Renal pelvis (tissue), 4 donors: ENCODE measurements around the gene CRACDL. TPM values are rescaled to one million over a fixed set of nuclear protein-coding genes. Genes with fewer than 3 reads are reported as not detected.

Experiments
- DNase-seq: peaks from one replicate; pipeline ENCODE4 v3.0.0-alpha.2; 2013
- polyA plus RNA-seq, 3 donors: library from polyadenylated mRNA; unstranded; fragments of 120-200 nt; gene quantifications; one replicate each; pipeline ENCODE4 v1.2.1, GENCODE V29; 2013; ENCODE audit not compliant: insufficient read length in 3 of 3

Gene CRACDL
- polyA plus RNA-seq, 3 donors, result 3.0 to 3.4 (median 3.0) TPM

DNA sequence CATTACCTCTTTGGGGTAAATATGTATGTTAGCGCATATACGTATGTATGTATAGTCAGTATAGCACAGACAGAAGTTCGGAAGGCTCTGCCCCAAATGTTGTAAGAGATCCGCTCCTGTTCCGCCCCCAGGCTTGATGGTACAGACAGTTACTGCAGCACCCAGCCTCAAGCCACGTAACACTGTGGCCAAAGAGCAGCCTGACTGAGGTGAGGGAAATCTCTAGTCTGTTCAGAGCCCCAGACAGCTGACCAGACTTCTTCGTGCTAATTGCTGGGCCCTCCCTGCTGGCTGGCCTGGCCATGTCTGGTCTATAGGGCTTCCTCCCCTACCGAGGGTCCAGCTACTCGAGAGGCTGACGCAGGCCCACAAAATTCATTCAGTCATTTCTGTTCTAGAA is 7.8 kb downstream of the CRACDL start:
- DNase-seq, result no peak

DNA sequence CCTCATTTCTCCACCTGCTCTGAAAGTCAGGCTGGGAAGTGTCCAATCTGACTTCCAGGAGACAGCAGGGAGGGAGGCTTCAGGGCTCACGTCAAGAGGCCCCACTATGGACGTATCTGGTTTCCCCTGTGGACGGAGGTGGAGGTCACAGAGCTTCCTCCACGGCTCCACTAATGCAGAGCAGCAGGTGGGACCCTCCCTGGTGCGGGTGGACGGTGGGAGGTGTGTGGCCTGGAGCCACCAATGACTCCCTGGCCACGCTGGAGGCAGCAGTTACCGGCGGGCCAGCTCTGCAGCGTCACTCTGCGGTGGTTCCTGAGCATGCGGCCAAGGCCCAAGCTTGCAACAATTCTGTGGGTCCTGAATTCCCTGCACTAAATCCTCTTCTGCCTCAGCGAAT is 9.0 kb downstream of the CRACDL start:
- no peak for DNase-seq

DNA sequence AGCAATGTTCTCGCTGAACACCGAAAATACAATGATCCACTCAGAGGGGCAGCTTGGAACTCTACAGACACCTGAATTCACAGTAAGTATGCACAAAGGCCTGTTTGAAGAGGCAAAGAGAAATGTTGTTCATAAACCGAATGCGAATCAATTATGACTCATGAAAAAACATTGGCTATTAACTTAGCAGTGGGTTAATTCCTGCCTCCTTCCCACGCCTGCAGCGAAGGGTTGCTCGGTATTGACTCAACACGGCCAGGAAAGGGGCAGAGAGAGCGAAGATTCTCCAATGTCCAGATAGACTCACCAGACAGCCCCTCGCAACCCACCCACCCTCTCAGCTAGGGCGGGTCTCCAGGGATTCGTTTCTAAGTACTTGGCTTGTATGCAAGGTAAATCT is 9.4 kb downstream of the CRACDL start:
- DNase-seq, result no peak

DNA sequence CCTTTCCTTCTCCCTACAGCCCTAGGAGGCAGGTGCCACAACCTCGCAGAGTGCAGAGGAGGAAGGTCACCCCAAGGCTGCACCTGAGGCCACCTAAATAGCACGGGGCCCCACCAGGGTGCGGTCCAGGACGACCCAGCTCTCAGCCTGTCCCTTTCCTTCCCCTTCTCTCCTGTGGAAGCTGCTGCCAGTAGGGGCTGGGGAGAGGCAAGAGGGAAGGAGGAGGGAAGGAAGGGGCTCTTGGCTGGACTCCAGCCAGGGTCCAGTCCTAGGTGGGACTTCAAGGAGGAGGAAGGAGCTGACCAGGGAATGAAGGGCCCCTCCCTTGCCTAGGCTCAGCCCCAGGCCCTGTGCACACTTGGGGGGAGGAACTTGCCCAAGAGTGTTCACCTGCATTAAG is 11.1 kb downstream of the CRACDL start:
- no peak for DNase-seq

DNA sequence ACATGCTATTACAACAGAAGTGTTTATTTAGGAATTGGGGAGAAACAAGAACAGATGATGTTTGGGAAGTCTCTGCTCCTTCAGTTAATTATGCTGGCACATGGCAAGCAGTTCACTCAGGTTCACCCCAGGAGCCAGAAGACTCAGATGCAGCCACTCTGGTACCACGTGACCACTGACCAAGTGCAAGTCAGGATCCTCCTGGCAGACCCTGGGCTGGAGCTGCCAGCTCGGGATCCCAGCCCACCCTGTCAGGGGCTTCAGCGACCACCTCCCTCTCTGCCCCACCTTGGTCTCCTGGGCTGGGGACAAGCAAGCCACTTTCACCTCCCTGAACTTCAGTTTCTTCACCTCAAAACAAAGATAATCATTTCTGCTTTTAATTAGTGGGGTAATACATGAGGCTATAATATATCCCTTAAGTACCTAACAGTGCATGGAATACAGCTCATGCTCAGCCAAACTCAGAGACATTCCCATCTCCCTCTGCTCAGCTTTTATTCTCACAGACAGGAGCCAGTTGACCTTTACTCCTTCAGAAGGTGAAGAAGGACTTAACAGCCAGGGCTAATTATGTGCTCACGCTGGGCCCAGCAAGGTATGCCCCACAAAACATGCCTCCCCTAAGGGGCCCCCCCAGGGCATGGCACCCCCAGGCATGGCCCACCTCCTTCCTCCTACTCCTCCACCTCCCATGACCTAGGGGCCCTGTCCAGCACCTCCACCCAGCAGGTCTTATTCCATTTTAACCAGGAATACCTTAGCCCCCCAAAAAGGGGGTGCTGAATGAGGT is 11.8 kb downstream of the CRACDL start:
- DNase-seq, result no peak

DNA sequence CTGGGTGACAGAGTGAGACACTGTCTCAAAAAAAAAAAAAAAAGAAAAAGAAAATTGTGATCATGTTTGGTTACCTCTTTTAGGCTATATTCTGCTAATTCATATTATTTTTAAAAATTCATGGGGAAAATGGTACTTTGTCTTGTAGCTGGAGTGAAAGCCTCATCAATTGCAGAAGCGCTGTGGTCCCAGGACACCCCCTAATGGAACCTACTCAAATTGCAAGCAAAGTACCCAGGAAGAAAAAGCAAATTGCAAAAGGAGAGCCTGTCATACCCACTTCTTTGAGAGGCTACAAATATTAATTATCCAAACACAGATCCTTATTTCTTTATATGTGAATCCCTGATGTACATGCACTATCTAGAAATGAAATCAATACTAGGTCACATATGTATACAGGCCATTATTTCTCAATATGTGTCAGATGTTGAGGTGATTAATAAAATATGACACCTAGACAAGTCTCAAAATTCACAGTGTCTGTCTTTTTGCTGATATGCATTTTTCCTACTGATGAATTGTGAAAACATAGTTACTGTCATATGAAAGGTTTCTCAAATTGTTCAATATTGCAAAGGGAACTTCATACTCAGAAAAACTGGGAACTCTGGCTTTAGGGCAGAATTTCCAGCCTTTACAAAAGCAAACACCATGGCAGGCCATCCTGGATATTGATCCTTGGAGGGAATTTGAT is 12.6 kb downstream of the CRACDL start:
- DNase-seq, result no peak

DNA sequence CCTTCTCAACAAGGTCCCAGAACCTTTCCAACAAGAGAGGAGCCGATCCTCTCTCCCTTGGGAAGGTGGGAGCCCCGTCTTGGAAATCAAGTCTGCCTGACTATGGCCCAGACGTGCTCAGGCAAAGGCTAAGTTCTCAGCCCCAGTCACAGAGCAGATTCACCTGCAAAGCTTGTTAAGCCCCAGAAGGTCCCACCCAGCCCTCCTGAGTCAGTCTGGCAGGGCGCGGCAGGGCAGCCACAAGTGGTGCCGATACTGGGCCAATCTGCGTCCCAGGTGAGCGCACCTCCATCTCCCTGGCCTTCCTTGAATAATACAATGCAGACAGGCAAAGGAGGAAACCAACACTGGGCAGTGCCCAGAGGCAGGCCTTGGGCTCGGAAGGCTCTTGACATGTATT is 15.0 kb downstream of the CRACDL start:
- no peak for DNase-seq

DNA sequence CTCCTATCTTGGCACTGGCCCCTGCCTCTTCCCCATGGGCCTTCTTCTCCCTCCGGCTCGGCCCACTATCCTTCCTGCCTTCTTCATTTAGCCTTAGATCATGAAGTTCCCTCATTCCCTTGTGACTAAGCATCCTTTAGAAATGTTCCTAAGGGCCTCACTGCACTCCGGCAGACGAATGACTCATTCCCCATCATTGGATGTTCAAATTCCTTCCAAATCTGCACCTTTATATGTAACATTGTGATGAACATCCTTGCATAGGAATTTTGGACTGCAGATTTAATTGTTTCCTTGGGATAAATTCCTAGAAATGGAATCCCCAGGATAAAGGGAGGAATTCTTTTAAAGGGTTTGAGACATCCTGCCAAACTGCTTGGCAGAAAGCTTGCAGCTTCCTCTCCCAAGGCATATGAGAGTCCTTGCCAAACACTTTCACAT is 19.0 kb downstream of the CRACDL start:
- no peak for DNase-seq

DNA sequence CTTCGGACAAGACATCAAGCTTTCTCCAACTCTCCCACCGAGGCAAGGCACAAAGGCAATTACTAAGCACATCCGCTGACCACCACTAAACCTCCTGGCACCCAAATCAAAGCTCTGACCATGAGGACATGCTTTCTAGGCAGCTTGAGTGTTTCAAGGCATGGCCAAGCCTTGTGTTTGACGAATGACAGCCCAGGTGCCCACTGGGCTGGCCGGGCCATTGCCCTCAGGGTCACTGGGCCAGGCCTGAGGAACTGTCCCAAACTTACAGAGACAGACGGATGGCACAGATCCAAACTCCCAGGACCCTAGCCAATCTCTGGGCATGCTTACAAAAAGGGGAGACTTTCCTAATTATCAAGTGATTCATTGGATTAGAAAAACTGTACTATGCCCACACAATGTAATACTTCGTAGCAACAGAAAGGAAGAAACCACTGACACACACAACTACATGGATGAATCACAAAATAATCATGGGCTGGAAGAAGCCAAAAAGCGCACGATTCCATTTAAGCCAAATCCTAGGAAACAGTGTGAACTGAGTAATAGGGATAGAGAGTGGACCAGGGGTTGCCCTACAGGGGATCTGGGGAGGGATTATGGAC is 20.2 kb downstream of the CRACDL start:
- no peak for DNase-seq

DNA sequence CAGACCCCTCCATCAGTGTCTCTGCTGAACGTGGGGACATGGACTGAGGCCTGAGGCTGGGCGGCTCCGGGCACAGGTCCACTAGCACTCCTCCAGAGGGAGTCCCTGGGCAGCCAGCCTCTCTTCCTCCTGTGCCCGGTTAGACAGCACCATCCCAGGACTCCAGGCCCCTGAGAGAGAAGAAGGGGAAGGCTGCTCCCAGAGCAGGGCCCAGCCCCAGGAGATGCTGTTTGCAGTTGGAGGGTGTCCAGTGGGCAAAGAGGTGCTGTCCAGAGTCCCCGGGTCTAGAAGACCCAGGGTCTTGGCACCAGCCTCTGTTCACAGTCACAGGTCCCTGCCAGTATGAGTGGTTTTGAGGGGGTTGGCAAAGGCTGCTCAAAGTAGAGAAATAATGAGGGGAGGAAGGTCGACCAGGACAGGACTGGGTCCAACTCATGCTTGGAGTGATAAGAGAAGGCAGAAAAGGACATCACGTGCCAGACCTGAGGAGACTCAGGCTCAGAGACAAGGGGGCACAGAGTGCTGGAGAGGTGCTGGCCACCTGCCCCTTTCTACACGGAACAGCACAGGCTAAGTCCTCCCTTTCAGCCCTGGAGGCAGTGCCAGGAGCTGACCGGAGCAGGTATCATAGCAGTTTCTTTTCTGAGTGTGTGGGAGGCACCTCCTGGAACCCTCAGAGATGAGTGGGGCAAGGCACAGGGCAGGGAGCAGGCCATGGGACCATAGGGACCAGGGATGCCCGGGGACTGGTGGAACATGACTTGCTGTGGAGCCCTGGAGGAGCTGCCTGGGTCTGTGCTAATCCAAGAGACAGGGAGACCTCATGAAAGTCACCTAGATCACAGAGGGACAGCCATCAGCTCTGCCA is 21.1 kb downstream of the CRACDL start:
- DNase-seq, result no peak

DNA sequence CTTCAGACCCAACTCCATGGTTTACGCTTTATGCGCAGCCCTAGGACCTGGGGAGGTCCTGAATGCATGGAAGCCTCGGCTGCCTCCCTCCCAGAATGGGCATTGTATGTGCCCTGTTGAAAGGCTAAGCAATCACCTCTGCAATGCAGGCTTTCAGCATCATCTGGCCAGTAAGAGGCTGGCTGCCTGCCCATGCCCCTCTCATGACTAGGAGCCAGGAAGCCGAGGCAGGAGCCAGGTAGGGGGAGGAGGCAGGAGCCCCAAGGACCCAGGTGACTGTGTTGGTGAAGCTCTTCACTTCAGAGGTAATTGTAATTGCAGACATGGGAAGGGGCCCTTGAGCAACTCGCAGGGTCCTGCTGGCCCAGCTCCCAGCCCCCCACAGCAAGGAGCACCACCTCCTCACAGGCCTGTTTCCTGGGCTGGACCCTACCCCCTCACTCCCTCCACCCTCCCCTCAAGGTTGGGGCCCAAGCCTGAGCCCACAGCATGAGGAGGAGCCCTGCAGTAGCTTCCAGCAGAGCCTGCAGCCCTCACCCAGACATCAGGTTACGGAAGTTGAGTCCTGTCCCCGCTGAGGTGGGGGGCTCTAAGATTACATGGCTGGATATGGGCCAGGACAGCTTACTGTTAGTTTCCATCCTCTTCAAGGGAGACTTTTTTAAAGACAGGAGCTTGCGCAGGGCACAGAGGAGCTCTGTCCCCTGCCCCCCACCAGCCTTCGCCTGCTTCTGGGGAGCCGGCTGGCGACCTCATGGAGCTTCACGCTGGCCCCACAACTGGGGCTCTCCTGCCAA is 21.9 kb downstream of the CRACDL start:
- no peak for DNase-seq

DNA sequence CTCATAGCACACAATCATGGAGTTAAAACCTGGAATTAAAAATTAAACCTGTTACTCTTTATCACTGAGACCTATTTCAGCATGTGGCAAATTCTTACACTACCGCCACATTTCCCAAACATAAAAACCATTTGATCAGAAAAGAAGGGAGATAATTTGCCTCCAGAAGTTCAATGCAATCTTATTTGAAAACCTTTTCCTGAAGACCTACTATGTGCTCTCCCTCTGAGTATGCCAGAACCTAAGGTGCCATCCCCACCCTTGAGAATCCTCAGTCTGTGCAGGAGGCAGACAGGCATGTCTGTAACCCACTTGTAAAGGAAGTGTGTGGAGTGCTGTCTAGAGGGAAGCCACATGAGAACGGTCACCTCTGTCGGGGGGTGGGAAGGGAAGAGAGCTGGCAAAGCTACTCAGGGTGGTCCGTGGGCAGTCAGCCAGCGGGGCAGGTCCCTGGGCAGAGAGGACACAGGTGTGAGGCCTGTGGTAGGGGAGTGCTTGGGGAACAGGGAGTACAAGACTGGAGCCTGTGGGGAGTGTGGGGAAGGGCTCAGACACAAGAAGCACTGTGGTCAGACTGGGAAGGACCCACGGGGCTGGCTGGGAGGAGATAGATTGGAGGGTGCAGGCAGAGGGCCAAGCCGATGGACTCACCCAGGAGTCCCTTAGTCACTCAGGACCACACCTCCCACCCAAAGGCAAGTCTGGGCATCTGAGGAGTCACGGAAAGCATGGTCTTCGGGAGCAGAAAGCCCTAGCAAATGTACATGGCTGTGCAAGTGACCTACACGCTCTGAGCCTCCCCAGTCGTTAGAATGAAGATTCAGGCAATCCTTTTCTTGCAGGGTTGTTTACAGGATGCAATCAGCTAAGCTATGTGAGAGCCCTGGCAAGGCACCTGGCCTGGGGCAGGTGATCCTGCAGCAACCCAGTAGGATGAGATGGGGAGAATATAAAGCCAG is 22.8 kb downstream of the CRACDL start:
- no peak for DNase-seq

DNA sequence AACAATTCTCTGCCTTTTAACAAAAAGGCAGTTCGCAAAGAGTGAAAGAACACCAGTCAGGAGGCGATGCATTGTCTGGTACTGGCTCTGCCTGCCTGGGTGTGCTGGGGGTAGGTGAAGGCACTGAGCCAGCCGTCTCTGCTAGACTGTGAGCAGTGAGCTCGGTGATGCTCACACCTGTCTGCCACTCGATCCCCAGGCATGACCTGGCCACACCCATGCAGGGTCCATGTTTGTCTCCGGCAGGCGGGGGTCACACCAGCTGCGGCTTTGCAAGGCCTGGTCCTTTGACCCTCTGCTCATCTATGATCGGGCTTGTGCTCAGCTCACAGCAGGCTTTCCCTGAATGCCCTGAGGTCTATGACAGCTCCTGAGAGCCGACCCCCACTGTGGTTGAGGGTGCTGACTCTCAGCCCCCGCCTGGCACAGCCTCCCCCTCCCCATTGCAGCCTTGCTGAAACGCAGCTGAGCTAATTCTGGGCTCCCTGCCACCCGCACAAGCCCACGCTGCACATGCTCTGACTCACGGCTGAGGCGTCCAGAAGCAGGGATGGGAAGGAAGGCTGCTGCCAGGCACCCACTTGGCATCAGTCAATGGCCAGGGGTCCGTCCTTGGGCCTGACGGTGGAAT is 23.7 kb downstream of the CRACDL start:
- DNase-seq, result no peak

DNA sequence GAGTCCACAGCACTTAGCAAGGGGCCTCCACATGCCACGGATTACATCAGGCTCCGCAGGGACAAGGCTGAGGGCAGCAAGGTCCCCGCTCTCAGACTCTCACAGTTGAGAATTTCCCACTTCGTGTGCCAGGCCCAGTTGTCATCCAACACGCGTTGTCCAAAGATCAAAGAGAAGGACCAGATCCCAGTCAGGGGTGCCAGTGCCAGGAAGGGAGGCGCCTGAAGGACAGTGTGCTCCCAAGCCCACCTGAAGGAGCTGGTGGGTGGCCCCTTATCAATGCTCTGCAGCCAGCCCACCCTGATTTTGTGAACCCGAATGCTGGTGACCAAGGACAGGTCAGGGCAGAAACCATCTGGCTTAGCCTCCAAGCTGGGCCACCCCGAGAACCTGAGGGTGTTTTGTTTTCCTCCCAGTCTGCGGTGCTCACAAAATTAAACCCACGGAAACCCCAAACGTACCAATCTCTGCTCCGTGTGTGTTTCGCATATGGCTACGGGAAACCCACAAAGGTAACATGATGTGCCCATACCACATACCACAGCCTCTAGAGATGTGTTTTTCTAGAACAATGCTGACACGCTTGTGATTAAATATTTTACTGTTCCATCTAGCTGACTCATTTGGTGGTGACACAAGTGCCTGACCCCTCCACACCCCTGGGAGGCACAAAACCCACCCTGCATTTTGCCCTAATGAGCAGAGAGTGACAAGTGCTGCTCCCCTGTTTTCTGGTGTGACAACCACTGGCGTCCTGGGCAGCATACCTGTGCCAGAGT is 24.5 kb downstream of the CRACDL start:
- DNase-seq, result no peak

DNA sequence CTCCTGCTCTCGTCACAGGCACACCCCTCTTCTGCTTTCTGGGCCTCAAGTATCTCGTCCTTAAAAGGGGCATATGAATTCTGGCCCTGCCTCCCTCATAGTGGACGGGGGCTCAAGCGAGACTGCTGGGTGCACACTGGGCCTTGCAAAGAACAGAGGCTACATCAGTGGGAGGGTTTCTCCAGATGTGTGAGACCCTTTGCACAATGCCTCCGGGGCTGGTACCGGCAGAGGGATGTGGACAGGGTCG is 25.0 kb downstream of the CRACDL start:
- no peak for DNase-seq

DNA sequence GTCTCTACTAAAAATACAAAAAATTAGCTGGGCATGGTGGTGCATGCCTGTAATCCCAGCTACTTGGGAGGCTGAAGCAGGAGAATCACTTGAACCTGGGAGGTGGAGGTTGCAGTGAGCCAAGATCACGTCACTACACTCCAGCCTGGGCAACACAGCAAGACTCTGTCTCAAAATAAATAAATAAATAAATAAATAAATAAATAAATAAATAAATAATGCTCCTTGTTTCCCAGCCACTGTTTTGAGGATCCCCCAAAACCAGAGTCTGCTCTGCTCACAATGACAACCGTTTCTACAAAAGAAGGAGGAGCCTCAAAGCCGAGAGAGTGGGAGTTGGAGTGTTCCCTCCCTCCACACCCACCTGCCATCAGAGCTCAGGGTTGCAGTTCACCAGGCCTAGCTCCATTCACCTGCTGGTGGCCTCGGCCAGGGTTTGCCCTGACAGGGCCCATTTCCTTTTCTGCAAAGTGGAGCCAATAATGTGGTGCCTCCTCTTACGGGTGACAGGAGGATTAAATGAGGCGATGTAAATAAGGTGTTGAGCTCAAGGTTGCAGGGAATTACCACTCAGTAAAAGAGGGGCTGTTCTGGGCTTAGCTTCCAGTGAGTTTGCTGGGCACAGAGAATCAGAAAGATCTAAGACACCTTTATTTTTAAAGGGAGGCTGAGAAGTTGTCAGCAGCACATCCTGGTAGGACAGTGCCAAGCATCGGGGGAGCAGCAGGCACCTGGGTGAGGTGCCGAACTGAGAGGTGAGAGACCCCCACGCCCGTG is 25.5 kb downstream of the CRACDL start:
- no peak for DNase-seq

DNA sequence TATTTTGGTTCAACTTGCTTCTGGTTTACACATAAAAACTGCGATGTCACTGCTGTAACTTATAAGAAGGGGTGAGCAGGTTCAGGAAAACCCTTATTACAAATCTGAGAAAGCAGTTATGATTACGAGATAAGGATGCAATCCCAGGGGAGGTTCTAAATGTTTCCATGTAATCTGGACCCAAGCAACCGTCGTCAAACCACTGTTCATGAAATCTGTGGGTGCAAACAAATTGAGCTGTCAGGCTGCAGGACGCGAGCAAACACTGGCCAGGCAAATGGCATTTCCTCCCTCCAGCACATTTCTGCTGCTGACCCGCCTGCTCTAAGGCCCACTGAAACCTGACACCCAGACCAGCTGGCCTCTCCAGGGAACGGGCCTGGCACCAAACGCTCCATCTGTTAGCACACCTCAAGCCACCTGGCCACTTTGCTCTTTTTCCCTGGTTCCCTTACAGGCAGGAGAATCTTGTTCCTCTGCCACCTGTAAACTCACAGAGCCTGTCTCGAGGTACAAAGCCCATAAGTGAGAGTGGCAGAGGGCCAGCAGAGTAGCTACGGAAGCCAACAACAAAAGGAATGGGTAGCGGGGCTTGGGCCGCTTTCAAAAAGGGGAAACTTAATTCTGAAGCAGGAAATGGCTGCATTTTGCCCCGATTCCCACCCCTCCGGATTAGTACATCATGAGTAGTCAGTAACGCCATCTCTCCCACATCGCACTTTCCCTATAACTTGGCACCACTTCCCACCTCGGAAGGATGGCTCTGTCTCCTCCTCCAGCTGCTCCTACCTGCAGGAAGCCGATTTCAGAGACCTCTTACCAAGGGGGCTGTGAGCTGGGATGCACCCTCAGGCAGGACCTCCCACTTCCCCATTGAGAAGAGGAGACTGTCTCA is 26.5 kb downstream of the CRACDL start:
- DNase-seq, result peak; percentile 80
